ENCODE measurements around the gene AP1M1. TPM values are rescaled to one million over a fixed set of nuclear protein-coding genes. Genes with fewer than 3 reads are reported as not detected.

Gene AP1M1
- total RNA-seq, 1 donor from 2014 or later: 23.4 TPM

DNA sequence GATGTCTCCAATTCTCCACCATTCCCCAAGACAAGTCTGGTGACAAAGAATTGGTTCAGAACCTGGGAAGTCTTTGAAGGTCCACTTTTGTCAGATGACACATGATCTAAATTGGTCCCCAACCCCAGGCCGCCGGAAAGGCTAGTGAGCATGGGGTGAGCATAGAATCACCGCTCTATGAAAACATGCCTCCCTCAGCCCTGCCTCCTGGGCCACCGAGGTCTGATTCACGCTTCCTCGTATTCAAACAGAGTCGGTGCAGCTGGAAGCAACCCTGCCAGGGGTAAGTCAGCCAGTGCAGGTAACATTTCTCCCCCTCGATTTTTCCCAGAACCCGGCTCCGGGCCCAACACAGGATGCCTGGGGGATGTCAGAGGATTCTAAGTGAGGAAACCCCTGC, 93.0 kb downstream of the AP1M1 start:
- no peak for DNase-seq (ENCODE audit: low read depth)
- H3K27me3 ChIP-seq (ENCODE audit: control insufficient read depth, insufficient read depth, low read length): peaks cover 2% of the 10 kb centered on the region
- TF ChIP-seq, protein P1, sequence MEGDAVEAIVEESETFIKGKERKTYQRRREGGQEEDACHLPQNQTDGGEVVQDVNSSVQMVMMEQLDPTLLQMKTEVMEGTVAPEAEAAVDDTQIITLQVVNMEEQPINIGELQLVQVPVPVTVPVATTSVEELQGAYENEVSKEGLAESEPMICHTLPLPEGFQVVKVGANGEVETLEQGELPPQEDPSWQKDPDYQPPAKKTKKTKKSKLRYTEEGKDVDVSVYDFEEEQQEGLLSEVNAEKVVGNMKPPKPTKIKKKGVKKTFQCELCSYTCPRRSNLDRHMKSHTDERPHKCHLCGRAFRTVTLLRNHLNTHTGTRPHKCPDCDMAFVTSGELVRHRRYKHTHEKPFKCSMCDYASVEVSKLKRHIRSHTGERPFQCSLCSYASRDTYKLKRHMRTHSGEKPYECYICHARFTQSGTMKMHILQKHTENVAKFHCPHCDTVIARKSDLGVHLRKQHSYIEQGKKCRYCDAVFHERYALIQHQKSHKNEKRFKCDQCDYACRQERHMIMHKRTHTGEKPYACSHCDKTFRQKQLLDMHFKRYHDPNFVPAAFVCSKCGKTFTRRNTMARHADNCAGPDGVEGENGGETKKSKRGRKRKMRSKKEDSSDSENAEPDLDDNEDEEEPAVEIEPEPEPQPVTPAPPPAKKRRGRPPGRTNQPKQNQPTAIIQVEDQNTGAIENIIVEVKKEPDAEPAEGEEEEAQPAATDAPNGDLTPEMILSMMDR (IDR thresholded peaks at IDR 0.05; ENCODE audit: insufficient read depth, low read length, severe bottlenecking): no peak
- H3K4me3 ChIP-seq (ENCODE audit: low read depth, low read length): no peak overlapping the region
- no peaks in the 10 kb centered on the region for H3K36me3 ChIP-seq (ENCODE audit: control insufficient read depth, insufficient read depth, low read length)
- peak; percentile 23 for FAIRE-seq

DNA sequence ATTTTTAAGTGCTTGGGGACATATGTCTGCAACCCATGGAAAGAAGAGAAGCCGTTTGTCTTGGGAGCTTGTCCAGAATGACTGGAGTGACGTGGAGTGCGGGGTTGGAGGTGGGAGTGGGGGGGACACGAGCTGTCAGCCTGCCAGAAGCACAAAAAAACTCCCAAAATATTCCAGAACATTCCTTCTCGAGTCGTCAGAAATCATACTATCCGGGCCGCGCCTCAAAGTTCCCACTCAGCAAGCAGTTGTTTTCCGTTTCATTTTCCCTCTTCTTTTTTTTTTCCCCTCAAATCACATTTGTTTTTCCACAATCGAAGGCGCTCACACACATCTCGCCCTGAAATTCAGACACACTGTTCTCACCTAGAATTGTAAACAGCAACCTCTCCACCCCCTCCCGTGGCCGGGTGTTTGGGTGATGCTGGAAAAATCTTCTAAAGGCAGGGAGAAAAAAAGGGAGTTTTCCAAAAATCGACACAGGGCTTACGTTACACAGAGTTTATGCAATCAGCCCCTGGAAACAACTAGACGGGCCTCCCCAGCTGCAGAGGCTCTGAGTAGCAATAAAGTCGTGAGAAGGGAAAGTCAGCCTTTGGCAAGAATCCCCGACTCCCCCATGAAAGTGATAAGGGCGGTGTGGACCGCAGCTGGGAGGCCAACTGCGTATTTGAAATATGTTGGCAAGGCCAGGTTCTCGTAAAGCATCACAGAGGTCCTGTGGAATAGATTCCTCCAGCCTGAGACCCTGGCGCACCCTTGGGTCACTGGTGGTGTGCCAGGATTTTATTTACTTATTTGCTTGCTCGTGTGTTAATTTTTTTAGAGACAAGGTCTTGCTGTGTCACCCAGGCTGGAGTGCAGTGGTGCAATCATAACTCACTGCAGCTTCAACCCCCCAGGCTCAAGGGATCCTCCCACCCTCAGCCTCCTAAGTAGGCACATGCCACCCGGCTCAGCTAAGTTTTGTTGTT, 95.7 kb downstream of the AP1M1 start:
- FAIRE-seq (no peak), DNase-seq (ENCODE audit: low read depth) (peak; percentile 20)
- TF ChIP-seq, protein P1 (IDR thresholded peaks at IDR 0.05; ENCODE audit: insufficient read depth, low read length, severe bottlenecking): no peak
- H3K4me3 ChIP-seq (ENCODE audit: low read depth, low read length): no peak overlapping the region
- H3K36me3 ChIP-seq (ENCODE audit: control insufficient read depth, insufficient read depth, low read length): no peaks in the 10 kb centered on the region
- peaks cover 2% of the 10 kb centered on the region for H3K27me3 ChIP-seq (ENCODE audit: control insufficient read depth, insufficient read depth, low read length)

DNA sequence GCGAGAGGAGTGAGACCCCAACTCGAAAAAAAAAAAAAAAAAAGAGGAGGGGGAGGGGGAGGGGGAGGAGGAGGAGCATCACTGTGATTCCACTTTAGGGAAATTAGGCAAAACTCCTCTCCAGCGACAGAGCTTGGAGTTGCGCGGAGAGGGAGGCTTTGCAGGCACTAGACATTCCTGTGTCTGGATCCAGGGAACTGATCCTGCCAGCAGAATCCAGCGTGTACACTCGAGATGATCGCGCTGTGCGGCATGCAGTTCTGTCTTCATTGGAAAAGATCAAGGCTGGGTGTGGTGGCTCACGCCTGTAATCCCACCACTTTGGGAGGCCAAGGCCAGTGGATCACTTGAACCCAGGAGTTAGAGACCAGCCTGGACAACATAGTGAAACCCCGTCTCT, 97.3 kb downstream of the AP1M1 start:
- Histone ChIP-seq H3K27me3 (ENCODE audit: control insufficient read depth, insufficient read depth, low read length) (peaks cover 2% of the 10 kb centered on the region), H3K36me3 (ENCODE audit: control insufficient read depth, insufficient read depth, low read length) (no peaks in the 10 kb centered on the region), H3K4me3 (ENCODE audit: low read depth, low read length) (no peak overlapping the region)
- DNase-seq (ENCODE audit: low read depth): no peak
- TF ChIP-seq, protein P1 (IDR thresholded peaks at IDR 0.05; ENCODE audit: insufficient read depth, low read length, severe bottlenecking): no peak
- FAIRE-seq: no peak

Other genes with a start within 250 kb of the AP1M1 start
- gene OR10H4, start 248.9 kb upstream of the AP1M1 start, total RNA-seq: not detected in 2 replicates
- 235 and 395 TPM in 2 replicates for gene TPM4, start 121.4 kb upstream of the AP1M1 start, total RNA-seq
- gene RAB8A, start 86.0 kb upstream of the AP1M1 start, total RNA-seq: 76.6 and 99.2 TPM in 2 replicates
- 0.26 and 0.38 TPM in 2 replicates for gene HSH2D, start 54.2 kb upstream of the AP1M1 start, total RNA-seq
- gene CIB3, start 24.4 kb upstream of the AP1M1 start, total RNA-seq: not detected in 2 replicates
- gene FAM32A, start 12.5 kb upstream of the AP1M1 start, total RNA-seq: 80.9 and 82.9 TPM in 2 replicates
- gene KLF2, start 126.9 kb downstream of the AP1M1 start, total RNA-seq: under 0.01 and 0.64 TPM in 2 replicates